ENCODE results near the gene AKAP14. TPM values are rescaled to one million over a fixed set of nuclear protein-coding genes. Genes with fewer than 3 reads are reported as not detected.
"Not testable (repeated sequence)": the region's sequence is repeated elsewhere in the genome, so short reads cannot be mapped to it uniquely, and the experiment has no call there.

Gene AKAP14
- total RNA-seq, 1 donor from 2014 or later, result not detected

DNA sequence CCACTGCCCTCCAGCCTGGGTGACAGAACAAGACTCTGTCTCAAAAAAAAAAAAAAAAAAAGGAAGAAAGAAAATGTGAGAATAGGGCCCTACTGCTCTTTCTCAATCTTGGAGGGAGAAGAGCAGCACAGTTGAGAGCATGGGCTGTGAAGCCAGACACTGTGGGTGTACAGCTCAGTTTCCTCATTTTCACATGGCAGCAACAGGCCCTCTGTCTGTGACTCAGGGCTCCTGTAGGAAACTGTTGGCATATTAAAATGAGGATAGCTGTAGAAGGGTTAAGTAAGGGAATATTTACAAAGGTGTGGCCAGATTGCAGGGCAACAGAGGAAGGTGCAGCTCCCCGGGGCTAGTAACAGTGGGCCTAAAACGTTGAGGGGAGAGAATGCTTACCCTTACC, 3.4 kb downstream of the AKAP14 start:
- no peak for DNase-seq (ENCODE audit: extremely low spot score in 2 of 2)
- no peaks in the 10 kb centered on the region for H3K27me3 ChIP-seq
- intact Hi-C loops (cut with DNase I), result no loop called here
- no peaks in the 10 kb centered on the region for H3K36me3 ChIP-seq
- no peaks in the 10 kb centered on the region for H3K4me1 ChIP-seq
- no peaks in the 10 kb centered on the region for H3K9me3 ChIP-seq
- H3K4me3 ChIP-seq, result no peak overlapping the region
- H3K27ac ChIP-seq, result no peak overlapping the region
- no peak for TF ChIP-seq POLR2AphosphoS5 (IDR thresholded peaks at IDR 0.05; ENCODE audit: insufficient read depth in 1 of 2, low read depth in 1 of 2)
- TF ChIP-seq, protein P1, sequence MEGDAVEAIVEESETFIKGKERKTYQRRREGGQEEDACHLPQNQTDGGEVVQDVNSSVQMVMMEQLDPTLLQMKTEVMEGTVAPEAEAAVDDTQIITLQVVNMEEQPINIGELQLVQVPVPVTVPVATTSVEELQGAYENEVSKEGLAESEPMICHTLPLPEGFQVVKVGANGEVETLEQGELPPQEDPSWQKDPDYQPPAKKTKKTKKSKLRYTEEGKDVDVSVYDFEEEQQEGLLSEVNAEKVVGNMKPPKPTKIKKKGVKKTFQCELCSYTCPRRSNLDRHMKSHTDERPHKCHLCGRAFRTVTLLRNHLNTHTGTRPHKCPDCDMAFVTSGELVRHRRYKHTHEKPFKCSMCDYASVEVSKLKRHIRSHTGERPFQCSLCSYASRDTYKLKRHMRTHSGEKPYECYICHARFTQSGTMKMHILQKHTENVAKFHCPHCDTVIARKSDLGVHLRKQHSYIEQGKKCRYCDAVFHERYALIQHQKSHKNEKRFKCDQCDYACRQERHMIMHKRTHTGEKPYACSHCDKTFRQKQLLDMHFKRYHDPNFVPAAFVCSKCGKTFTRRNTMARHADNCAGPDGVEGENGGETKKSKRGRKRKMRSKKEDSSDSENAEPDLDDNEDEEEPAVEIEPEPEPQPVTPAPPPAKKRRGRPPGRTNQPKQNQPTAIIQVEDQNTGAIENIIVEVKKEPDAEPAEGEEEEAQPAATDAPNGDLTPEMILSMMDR (IDR thresholded peaks at IDR 0.05), result no peak
- TF ChIP-seq POLR2A (IDR thresholded peaks at IDR 0.05), result no peak

DNA sequence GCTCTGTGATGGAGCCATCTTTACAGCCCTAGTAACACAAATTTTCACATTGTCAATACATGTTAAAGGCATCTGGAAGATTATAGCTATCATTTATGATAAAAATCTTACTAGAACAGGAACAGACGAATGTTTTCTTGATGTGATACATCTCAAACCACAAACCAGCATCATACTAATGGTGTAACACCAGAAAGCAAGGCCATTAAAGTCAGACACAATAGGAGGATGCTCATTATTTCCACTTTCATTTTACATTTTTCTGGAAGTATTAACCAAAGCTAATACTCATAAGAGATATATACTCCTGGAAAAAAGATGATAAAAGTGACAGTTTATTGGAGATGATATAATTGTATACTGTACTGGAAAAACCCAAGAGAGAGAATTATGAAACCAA, 5.3 kb downstream of the AKAP14 start:
- Histone ChIP-seq H3K4me1 (no peaks in the 10 kb centered on the region), H3K27ac (no peak overlapping the region), H3K36me3 (no peaks in the 10 kb centered on the region), H3K4me3 (no peak overlapping the region), H3K9me3 (no peaks in the 10 kb centered on the region), H3K27me3 (no peaks in the 10 kb centered on the region)
- intact Hi-C loops (cut with DNase I), result no loop called here
- no peak for DNase-seq (ENCODE audit: extremely low spot score in 2 of 2)
- TF ChIP-seq POLR2A (IDR thresholded peaks at IDR 0.05) (no peak), POLR2AphosphoS5 (IDR thresholded peaks at IDR 0.05; ENCODE audit: insufficient read depth in 1 of 2, low read depth in 1 of 2) (no peak)
- TF ChIP-seq, protein P1 (IDR thresholded peaks at IDR 0.05), result no peak

DNA sequence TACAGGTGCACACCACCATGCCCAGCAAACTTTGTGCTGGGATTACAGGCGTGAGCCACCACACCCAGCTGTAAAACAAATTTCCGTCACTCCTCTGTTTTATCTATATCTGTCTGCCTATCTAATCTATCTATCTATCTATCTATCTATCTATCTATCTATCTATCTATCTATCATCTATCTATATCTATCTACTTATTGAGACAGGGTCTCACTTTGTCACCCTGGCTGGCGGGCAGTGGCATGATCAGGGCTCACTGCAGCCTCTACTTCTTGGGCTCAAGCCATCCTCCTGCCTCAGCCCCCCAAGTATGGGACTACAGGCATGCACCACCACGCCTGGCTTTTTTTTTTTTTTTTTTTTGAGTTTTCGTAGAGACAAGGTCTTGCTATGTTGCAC, 20.6 kb downstream of the AKAP14 start:
- no peak for DNase-seq (ENCODE audit: extremely low spot score in 2 of 2)
- Histone ChIP-seq H3K36me3 (no peaks in the 10 kb centered on the region), H3K9me3 (no peaks in the 10 kb centered on the region), H3K27ac (no peak overlapping the region), H3K4me1 (no peaks in the 10 kb centered on the region), H3K27me3 (no peaks in the 10 kb centered on the region), H3K4me3 (no peak overlapping the region)
- intact Hi-C loops (cut with DNase I), result no loop called here
- TF ChIP-seq, protein P1 (IDR thresholded peaks at IDR 0.05), result no peak
- no peak for TF ChIP-seq POLR2AphosphoS5 (IDR thresholded peaks at IDR 0.05; ENCODE audit: insufficient read depth in 1 of 2, low read depth in 1 of 2)
- no peak for TF ChIP-seq POLR2A (IDR thresholded peaks at IDR 0.05)

DNA sequence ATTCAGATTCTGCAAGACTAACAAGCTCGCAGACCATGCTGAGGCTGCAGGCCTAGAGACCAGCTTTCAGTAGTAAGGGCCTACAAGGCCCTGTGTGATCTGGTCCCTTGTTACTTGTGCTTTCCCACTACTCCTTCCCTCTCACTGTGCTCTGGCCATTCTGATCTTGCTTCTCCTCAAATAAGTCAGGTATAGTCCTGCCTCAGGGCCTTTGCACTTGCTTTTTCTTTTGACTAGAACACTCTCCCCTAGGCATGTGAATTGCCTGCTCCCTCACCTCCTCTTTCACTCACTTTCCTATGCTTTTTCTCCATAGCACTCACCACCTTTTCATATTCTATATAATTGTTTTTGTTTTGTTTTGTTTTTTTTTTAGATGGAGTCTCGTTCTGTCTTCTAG, 22.2 kb downstream of the AKAP14 start:
- Histone ChIP-seq H3K36me3 (no peaks in the 10 kb centered on the region), H3K4me1 (no peaks in the 10 kb centered on the region), H3K27ac (no peak overlapping the region), H3K9me3 (no peaks in the 10 kb centered on the region), H3K27me3 (no peaks in the 10 kb centered on the region), H3K4me3 (no peak overlapping the region)
- DNase-seq (ENCODE audit: extremely low spot score in 2 of 2), result no peak
- intact Hi-C loops (cut with DNase I), result no loop called here
- TF ChIP-seq POLR2A (IDR thresholded peaks at IDR 0.05) (no peak), POLR2AphosphoS5 (IDR thresholded peaks at IDR 0.05; ENCODE audit: insufficient read depth in 1 of 2, low read depth in 1 of 2) (no peak)
- TF ChIP-seq, protein P1 (IDR thresholded peaks at IDR 0.05), result no peak

DNA sequence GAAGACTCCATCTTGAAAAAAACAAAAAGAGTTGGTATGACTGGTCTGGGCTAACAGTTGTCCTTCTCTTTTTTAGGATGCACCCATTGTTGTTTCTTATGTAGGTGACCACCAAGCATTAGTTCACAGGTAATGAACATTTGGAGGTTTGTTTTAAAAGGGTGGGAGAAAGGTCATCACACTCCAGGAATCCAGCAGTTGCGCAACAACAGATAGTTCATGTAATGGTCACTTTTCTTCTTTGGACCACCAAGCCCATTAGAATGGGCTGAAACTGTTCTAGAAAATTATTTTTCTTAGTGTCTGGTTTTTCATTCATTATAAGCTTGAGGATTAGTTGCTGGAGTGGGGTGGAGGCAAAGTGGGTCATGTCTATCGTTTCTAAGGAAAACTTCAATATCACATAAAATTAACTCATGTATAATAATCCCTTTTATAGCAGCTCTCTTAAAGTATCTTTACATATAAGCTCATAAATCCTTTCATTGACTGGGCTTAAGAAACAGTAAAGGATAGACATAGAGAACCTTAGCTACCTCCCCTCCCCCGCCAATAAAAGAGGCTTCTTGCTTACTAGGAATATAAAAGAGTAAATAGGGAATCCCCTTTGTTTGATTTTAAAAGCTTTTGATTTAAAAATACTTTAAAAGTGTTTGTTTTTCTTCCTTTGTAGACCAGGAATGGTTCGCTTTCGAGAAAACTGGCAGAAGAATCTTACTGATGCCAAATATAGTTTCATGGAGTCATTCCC, 24.3 kb downstream of the AKAP14 start:
- intact Hi-C loops (cut with DNase I), result no loop called here
- TF ChIP-seq POLR2A (IDR thresholded peaks at IDR 0.05) (no peak), POLR2AphosphoS5 (IDR thresholded peaks at IDR 0.05; ENCODE audit: insufficient read depth in 1 of 2, low read depth in 1 of 2) (no peak)
- TF ChIP-seq, protein P1 (IDR thresholded peaks at IDR 0.05), result no peak
- no peaks in the 10 kb centered on the region for H3K4me1 ChIP-seq

DNA sequence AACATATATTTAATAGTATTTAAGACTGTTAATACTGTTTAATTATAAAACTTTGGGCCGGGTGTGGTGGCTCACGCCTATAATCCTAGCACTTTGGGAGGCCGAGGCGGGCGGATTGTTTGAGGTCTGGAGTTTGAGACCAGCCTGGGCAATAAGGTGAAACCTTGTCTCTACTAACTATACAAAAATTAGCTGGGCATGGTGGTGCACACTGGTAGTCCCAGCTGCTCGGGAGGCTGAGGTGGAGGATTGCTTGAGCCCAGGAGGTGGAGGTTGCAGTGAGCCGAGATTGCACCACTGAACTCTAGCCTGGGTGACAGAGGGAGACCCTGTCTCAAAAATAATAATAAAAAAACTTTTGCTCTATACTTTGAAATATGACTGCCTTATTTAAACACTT, 26.7 kb downstream of the AKAP14 start:
- H3K9me3 ChIP-seq; intact Hi-C loops (cut with DNase I); DNase-seq (ENCODE audit: extremely low spot score in 2 of 2); H3K4me3 ChIP-seq; H3K27ac ChIP-seq; H3K36me3 ChIP-seq; H3K27me3 ChIP-seq; H3K4me1 ChIP-seq: not testable (repeated sequence)

More for the DNA sequence above, 24.3 kb downstream of the AKAP14 start:
- H3K4me3 ChIP-seq, result no peak overlapping the region
- H3K27me3 ChIP-seq, result no peaks in the 10 kb centered on the region
- H3K27ac ChIP-seq, result no peak overlapping the region
- DNase-seq (ENCODE audit: extremely low spot score in 2 of 2), result no peak
- H3K36me3 ChIP-seq, result no peaks in the 10 kb centered on the region
- no peaks in the 10 kb centered on the region for H3K9me3 ChIP-seq
